ENCODE measurements around the gene STAU1. TPM values are rescaled to one million over a fixed set of nuclear protein-coding genes. Genes with fewer than 3 reads are reported as not detected.

STAU1 gene
- polyA plus RNA-seq, 1 of the 3 experiments (the other 2 are of a cell fraction) = 48.2 TPM

DNA sequence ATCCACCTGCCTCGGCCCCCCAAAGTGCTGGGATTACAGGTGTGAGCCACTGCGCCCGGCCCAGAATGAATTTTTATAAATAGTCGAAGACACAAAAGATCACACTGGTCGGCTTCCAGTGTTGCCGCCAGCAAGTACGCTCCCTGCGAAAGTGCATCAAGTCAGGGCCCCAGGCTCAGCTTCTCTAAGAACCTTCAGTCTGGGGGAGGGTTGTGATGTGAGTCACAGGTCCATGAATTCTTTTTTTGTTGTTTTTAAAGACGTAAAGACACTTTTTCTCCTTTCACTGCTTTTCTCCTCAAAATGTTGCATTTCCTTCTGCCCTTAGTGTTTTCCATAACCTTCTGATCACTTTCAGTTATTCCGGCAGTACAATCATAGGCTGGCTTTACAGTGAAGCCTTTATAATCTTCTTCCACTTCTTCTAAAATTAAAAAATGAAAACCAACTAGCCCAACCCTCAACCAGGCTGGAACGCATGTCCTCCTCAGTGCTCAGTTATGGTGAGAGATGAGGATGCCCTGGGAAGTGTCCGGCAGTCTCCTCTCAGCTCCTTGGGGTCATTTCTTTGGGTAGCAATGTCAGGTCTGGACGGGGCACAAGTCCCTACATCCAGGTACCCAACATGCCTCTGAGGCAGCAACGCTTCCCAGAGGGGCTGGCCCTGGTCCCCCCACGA is 75.4 kb downstream of the STAU1 start:
- Histone ChIP-seq H3K27ac (ENCODE audit: low read depth in 2 of 2, low read length in 1 of 2) (no peak overlapping the region), H3F3A (replicated peaks; ENCODE audit: insufficient read depth) (peaks cover 10% of the 10 kb centered on the region), H3K36me3 (replicated peaks in 1 of 2; ENCODE audit: control insufficient read depth in 1 of 2, insufficient read depth in 2 of 2, low read length in 1 of 2) (peaks cover 38 to 40% of the 10 kb centered on the region in 2 experiments), H3K9me3 (no peaks in the 10 kb centered on the region), H3K4me1 (ENCODE audit: control insufficient read depth in 1 of 2, insufficient read depth in 2 of 2, low read depth in 1 of 2, low read length in 1 of 2) (no peaks in the 10 kb centered on the region), H3K9me2 (no peaks in the 10 kb centered on the region), H3K9ac (no peak overlapping the region), H3K4me2 (no peak overlapping the region), H3K79me2 (ENCODE audit: insufficient read depth) (no peaks in the 10 kb centered on the region), H4K20me1 (ENCODE audit: insufficient read depth) (no peaks in the 10 kb centered on the region), H3K4me3 (ENCODE audit: low read depth in 2 of 2, low read length in 1 of 2) (no peak overlapping the region), H3K27me3 (ENCODE audit: insufficient read depth) (no peaks in the 10 kb centered on the region), H2AFZ (ENCODE audit: low read depth) (no peak overlapping the region)
- TF ChIP-seq, protein P1, sequence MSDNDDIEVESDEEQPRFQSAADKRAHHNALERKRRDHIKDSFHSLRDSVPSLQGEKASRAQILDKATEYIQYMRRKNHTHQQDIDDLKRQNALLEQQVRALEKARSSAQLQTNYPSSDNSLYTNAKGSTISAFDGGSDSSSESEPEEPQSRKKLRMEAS (IDR thresholded peaks at IDR 0.05; ENCODE audit: low read depth) = no peak
- no peak for TF ChIP-seq CHD2 (IDR thresholded peaks at IDR 0.05; ENCODE audit: low read length, partially characterized antibody)
- TF ChIP-seq IRF3 (IDR thresholded peaks at IDR 0.05; ENCODE audit: low read depth, low read length) = no peak
- TF ChIP-seq TEAD4 (IDR thresholded peaks at IDR 0.05; ENCODE audit: borderline replicate concordance, insufficient read depth) = no peak
- no peak for TF ChIP-seq MEF2A (IDR thresholded peaks at IDR 0.05; ENCODE audit: borderline replicate concordance, low read depth)
- no peak for TF ChIP-seq FOSL2 (IDR thresholded peaks at IDR 0.05; ENCODE audit: borderline replicate concordance, low read depth)
- TF ChIP-seq RFX5 (IDR thresholded peaks at IDR 0.05; ENCODE audit: low read length) = no peak
- TF ChIP-seq GATA2 (CRISPR knock-in tag; IDR thresholded peaks at IDR 0.05) = no peak
- no peak for TF ChIP-seq FOXJ3 (CRISPR knock-in tag; IDR thresholded peaks at IDR 0.05)
- no peak for TF ChIP-seq TAF1 (IDR thresholded peaks at IDR 0.05; ENCODE audit: borderline replicate concordance, low read depth, low read length)
- TF ChIP-seq, protein P2, sequence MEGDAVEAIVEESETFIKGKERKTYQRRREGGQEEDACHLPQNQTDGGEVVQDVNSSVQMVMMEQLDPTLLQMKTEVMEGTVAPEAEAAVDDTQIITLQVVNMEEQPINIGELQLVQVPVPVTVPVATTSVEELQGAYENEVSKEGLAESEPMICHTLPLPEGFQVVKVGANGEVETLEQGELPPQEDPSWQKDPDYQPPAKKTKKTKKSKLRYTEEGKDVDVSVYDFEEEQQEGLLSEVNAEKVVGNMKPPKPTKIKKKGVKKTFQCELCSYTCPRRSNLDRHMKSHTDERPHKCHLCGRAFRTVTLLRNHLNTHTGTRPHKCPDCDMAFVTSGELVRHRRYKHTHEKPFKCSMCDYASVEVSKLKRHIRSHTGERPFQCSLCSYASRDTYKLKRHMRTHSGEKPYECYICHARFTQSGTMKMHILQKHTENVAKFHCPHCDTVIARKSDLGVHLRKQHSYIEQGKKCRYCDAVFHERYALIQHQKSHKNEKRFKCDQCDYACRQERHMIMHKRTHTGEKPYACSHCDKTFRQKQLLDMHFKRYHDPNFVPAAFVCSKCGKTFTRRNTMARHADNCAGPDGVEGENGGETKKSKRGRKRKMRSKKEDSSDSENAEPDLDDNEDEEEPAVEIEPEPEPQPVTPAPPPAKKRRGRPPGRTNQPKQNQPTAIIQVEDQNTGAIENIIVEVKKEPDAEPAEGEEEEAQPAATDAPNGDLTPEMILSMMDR (IDR thresholded peaks at IDR 0.05) = no peak
- CTCF ChIA-PET = interaction anchor here (0.8 to 1.9 kb wide), 3 partner anchors 14 to 104 kb away, joined by 3 to 5 read pairs (median 4); no protein-coding TSS in a partner anchor
- no peak for DNase-seq
- POLR2A ChIA-PET = no interaction called here
- WGBS (ENCODE audit: low lambda C conversion rate) = 91% methylated on average over 15 of the region's 15 CpGs
